Fibroblast of lung (primary cell): ENCODE results near the gene SF3B5.

Experiments
- EZH2 ChIP-seq: IDR thresholded peaks from 2 replicates; pipeline ENCODE4 v1.5.1; 2012; ENCODE audit warnings: low read length, control low read depth, mild to moderate bottlenecking; ENCODE audit errors: missing control alignments
- TF ChIP-seq, protein P1 (sequence below), 2 donors: IDR thresholded peaks in 1 of 2; conservative IDR thresholded peaks in 1 of 2; 1 replicate in 1 of 2; 2 replicates in 1 of 2; pipeline ENCODE4 v1.5.1; 2011 to 2012; ENCODE audit warnings: low read length in 2 of 2, control low read depth in 1 of 2, inconsistent platforms in 1 of 2, low read depth in 1 of 2, mild to moderate bottlenecking in 1 of 2

DNA sequence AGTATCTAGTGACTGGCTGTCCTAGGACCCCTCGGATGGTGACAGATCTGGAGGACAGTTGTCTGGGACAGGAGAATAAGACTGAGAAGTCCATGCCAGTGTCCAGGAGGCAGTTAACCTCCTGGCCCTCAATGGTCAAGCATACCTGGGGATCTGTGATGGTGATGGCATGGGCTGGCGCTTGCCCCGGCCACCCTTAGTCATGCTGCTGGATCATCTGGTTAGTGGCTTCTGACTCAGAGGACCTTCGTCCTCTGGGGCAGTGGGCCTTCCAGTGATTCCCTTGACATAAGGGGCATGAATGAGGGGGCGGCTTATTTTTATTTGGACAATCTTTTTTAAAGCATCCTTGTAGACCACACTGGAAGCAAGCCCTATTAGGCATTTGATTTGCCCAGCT, 24.0 kb upstream of the SF3B5 start:
- TF ChIP-seq, protein P1, sequence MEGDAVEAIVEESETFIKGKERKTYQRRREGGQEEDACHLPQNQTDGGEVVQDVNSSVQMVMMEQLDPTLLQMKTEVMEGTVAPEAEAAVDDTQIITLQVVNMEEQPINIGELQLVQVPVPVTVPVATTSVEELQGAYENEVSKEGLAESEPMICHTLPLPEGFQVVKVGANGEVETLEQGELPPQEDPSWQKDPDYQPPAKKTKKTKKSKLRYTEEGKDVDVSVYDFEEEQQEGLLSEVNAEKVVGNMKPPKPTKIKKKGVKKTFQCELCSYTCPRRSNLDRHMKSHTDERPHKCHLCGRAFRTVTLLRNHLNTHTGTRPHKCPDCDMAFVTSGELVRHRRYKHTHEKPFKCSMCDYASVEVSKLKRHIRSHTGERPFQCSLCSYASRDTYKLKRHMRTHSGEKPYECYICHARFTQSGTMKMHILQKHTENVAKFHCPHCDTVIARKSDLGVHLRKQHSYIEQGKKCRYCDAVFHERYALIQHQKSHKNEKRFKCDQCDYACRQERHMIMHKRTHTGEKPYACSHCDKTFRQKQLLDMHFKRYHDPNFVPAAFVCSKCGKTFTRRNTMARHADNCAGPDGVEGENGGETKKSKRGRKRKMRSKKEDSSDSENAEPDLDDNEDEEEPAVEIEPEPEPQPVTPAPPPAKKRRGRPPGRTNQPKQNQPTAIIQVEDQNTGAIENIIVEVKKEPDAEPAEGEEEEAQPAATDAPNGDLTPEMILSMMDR (conservative IDR thresholded peaks at IDR 0.05 in 1 of 2, IDR thresholded peaks at IDR 0.05 in 1 of 2; ENCODE audit: low read depth in 1 of 2, low read length in 2 of 2) = no peak
- TF ChIP-seq EZH2 = no peak
